Measurements from ENCODE around the gene RFTN2. TPM values are rescaled to one million over a fixed set of nuclear protein-coding genes. Genes with fewer than 3 reads are reported as not detected.
"Not testable (repeated sequence)": the region's sequence is repeated elsewhere in the genome, so short reads cannot be mapped to it uniquely, and the experiment has no call there.

The RFTN2 gene
- total and polyA plus RNA-seq, 4 donors, result 8.0 to 22.2 (median 13.2) TPM

- H3K4me3 ChIP-seq (ENCODE audit: low read length in 2 of 2), result peak overlapping the region in 1 of 2 donors; percentile 17
- ATAC-seq (ENCODE audit: low FRiP score) (no peak), DNase-seq (no peak)
- intact Hi-C loops (cut with DNase I), result loop anchor here in 1 of 2 donors (5.0 to 10.0 kb wide), 3 partner anchors 205 to 590 kb away; partner anchors contain the start of genes COQ10B and HSPE1
- H3K36me3 ChIP-seq (ENCODE audit: control insufficient read depth in 1 of 2, insufficient read depth in 2 of 2, low read length in 1 of 2), result no peaks in the 10 kb centered on the region
- H3K27me3 ChIP-seq (ENCODE audit: control insufficient read depth in 1 of 2, insufficient read depth in 2 of 2, low read length in 1 of 2), result no peaks in the 10 kb centered on the region
- H3K27ac ChIP-seq (ENCODE audit: low read depth in 1 of 2, low read length in 2 of 2), result no peak overlapping the region
- peaks cover 0 to 5% of the 10 kb centered on the region in 2 donors for H3K4me1 ChIP-seq (ENCODE audit: control insufficient read depth in 1 of 2, insufficient read depth in 2 of 2, low read length in 2 of 2)
- no peaks in the 10 kb centered on the region for H3K9me3 ChIP-seq (ENCODE audit: control insufficient read depth, low read length)
- 59 to 67% methylated on average over 5 of the region's 5 CpGs for WGBS, 2 donors
These were observed 31.4 kb upstream of the RFTN2 start for GRCh38 chr2:197706839-197707207.

GRCh38 chr2:197705912-197706838 lies 30.8 kb upstream of the RFTN2 start:
- ATAC-seq (ENCODE audit: low FRiP score), result peak; percentile 7
- H3K4me1 ChIP-seq (ENCODE audit: control insufficient read depth in 1 of 2, insufficient read depth in 2 of 2, low read length in 2 of 2), result peaks cover 0 to 5% of the 10 kb centered on the region in 2 donors
- H3K9me3 ChIP-seq (ENCODE audit: control insufficient read depth, low read length), result no peaks in the 10 kb centered on the region
- no peak overlapping the region for H3K27ac ChIP-seq (ENCODE audit: low read depth in 1 of 2, low read length in 2 of 2)
- WGBS, 2 donors, result 15 to 17% methylated on average over 38 of the region's 38 CpGs
- no peaks in the 10 kb centered on the region for H3K36me3 ChIP-seq (ENCODE audit: control insufficient read depth in 1 of 2, insufficient read depth in 2 of 2, low read length in 1 of 2)
- H3K4me3 ChIP-seq (ENCODE audit: low read length in 2 of 2), result peak overlapping the region; percentile 55 to 80
- intact Hi-C loops (cut with DNase I), result loop anchor here in 1 of 2 donors (5.0 to 10.0 kb wide), 3 partner anchors 204 to 591 kb away; partner anchors contain the start of genes COQ10B and HSPE1
- H3K27me3 ChIP-seq (ENCODE audit: control insufficient read depth in 1 of 2, insufficient read depth in 2 of 2, low read length in 1 of 2), result no peaks in the 10 kb centered on the region
- peak in 1 of 2 donors; percentile 42 for DNase-seq

GRCh38 chr2:197705121-197705911 lies 29.9 kb upstream of the RFTN2 start, which contains the start of gene MARS2:
TSS of gene MARS2 (plus strand) at chr2:197705369. CDS start at chr2:197705406, 37 bp downstream.
- ATAC-seq (ENCODE audit: low FRiP score) (peak; percentile 98), DNase-seq (peak; percentile 96 to 98)
- no peaks in the 10 kb centered on the region for H3K36me3 ChIP-seq (ENCODE audit: control insufficient read depth in 1 of 2, insufficient read depth in 2 of 2, low read length in 1 of 2)
- H3K4me3 ChIP-seq (ENCODE audit: low read length in 2 of 2), result peak within 1 kb of the TSS; percentile 72 to 80
- intact Hi-C loops (cut with DNase I), result loop anchor here in 1 of 2 donors (5.0 to 10.0 kb wide), 3 partner anchors 203 to 592 kb away; partner anchors contain the start of genes COQ10B and HSPE1
- 0% methylated on average over 85 to 86 of the region's 86 CpGs for WGBS, 2 donors
- H3K9me3 ChIP-seq (ENCODE audit: control insufficient read depth, low read length), result no peaks in the 10 kb centered on the region
- H3K4me1 ChIP-seq (ENCODE audit: control insufficient read depth in 1 of 2, insufficient read depth in 2 of 2, low read length in 2 of 2), result peaks cover 0 to 5% of the 10 kb centered on the region in 2 donors
- H3K27ac ChIP-seq (ENCODE audit: low read depth in 1 of 2, low read length in 2 of 2), result peak within 1 kb of the TSS; percentile 21 to 55
- no peaks in the 10 kb centered on the region for H3K27me3 ChIP-seq (ENCODE audit: control insufficient read depth in 1 of 2, insufficient read depth in 2 of 2, low read length in 1 of 2)

- H3K27me3 ChIP-seq (ENCODE audit: control insufficient read depth in 1 of 2, insufficient read depth in 2 of 2, low read length in 1 of 2), result no peaks in the 10 kb centered on the region
- H3K9me3 ChIP-seq (ENCODE audit: control insufficient read depth, low read length), result no peaks in the 10 kb centered on the region
- DNase-seq, result no peak
- peak; percentile 53 for ATAC-seq (ENCODE audit: low FRiP score)
- peak overlapping the region; percentile 70 to 72 for H3K4me3 ChIP-seq (ENCODE audit: low read length in 2 of 2)
- no peaks in the 10 kb centered on the region for H3K36me3 ChIP-seq (ENCODE audit: control insufficient read depth in 1 of 2, insufficient read depth in 2 of 2, low read length in 1 of 2)
- 0 to 1% methylated on average over 5 of the region's 5 CpGs for WGBS, 2 donors
- intact Hi-C loops (cut with DNase I), result loop anchor here in 1 of 2 donors (5.0 to 10.0 kb wide), 3 partner anchors 202 to 593 kb away; partner anchors contain the start of genes COQ10B and HSPE1
- peaks cover 0 to 5% of the 10 kb centered on the region in 2 donors for H3K4me1 ChIP-seq (ENCODE audit: control insufficient read depth in 1 of 2, insufficient read depth in 2 of 2, low read length in 2 of 2)
- H3K27ac ChIP-seq (ENCODE audit: low read depth in 1 of 2, low read length in 2 of 2), result peak overlapping the region; percentile 21 to 55
These were observed 29.2 kb upstream of the RFTN2 start for GRCh38 chr2:197704434-197705120.

GRCh38 chr2:197700960-197701359 lies 25.6 kb upstream of the RFTN2 start:
- intact Hi-C loops (cut with DNase I), result loop anchor here in 1 of 2 donors (10.0 kb wide), 1 partner anchor 246 kb away; the partner anchor contains the start of gene COQ10B
- H3K27me3 ChIP-seq (ENCODE audit: control insufficient read depth in 1 of 2, insufficient read depth in 2 of 2, low read length in 1 of 2), result no peaks in the 10 kb centered on the region
- H3K4me1 ChIP-seq (ENCODE audit: control insufficient read depth in 1 of 2, insufficient read depth in 2 of 2, low read length in 2 of 2), result no peaks in the 10 kb centered on the region
- 83 to 85% methylated on average over 3 of the region's 3 CpGs for WGBS, 2 donors
- no peak overlapping the region for H3K4me3 ChIP-seq (ENCODE audit: low read length in 2 of 2)
- H3K9me3 ChIP-seq (ENCODE audit: control insufficient read depth, low read length), result no peaks in the 10 kb centered on the region
- ATAC-seq (ENCODE audit: low FRiP score), result no peak
- no peaks in the 10 kb centered on the region for H3K36me3 ChIP-seq (ENCODE audit: control insufficient read depth in 1 of 2, insufficient read depth in 2 of 2, low read length in 1 of 2)
- H3K27ac ChIP-seq (ENCODE audit: low read depth in 1 of 2, low read length in 2 of 2), result no peak overlapping the region
- DNase-seq, result no peak

GRCh38 chr2:197699724-197700123 lies 24.3 kb upstream of the RFTN2 start:
- H3K9me3 ChIP-seq (ENCODE audit: control insufficient read depth, low read length); H3K4me1 ChIP-seq (ENCODE audit: control insufficient read depth in 1 of 2, insufficient read depth in 2 of 2, low read length in 2 of 2); H3K27ac ChIP-seq (ENCODE audit: low read depth in 1 of 2, low read length in 2 of 2); H3K4me3 ChIP-seq (ENCODE audit: low read length in 2 of 2); H3K27me3 ChIP-seq (ENCODE audit: control insufficient read depth in 1 of 2, insufficient read depth in 2 of 2, low read length in 1 of 2); DNase-seq; ATAC-seq (ENCODE audit: low FRiP score); H3K36me3 ChIP-seq (ENCODE audit: control insufficient read depth in 1 of 2, insufficient read depth in 2 of 2, low read length in 1 of 2): not testable (repeated sequence)
- intact Hi-C loops (cut with DNase I), result loop anchor here in 1 of 2 donors (10.0 kb wide), 1 partner anchor 245 kb away; the partner anchor contains the start of gene COQ10B

- H3K27me3 ChIP-seq (ENCODE audit: control insufficient read depth in 1 of 2, insufficient read depth in 2 of 2, low read length in 1 of 2); H3K4me3 ChIP-seq (ENCODE audit: low read length in 2 of 2); H3K36me3 ChIP-seq (ENCODE audit: control insufficient read depth in 1 of 2, insufficient read depth in 2 of 2, low read length in 1 of 2); ATAC-seq (ENCODE audit: low FRiP score); H3K4me1 ChIP-seq (ENCODE audit: control insufficient read depth in 1 of 2, insufficient read depth in 2 of 2, low read length in 2 of 2); H3K27ac ChIP-seq (ENCODE audit: low read depth in 1 of 2, low read length in 2 of 2); DNase-seq; intact Hi-C loops (cut with DNase I); H3K9me3 ChIP-seq (ENCODE audit: control insufficient read depth, low read length): not testable (repeated sequence)
- WGBS, 2 donors, result 92% methylated on average over 13 to 26 of the region's 29 CpGs
These were observed 21.2 kb upstream of the RFTN2 start for GRCh38 chr2:197696571-197696970.

GRCh38 chr2:197695971-197696370 lies 20.6 kb upstream of the RFTN2 start:
- WGBS, 2 donors, result 92 to 100% methylated on average over 10 to 22 of the region's 30 CpGs
- intact Hi-C loops (cut with DNase I); H3K36me3 ChIP-seq (ENCODE audit: control insufficient read depth in 1 of 2, insufficient read depth in 2 of 2, low read length in 1 of 2); DNase-seq; H3K4me1 ChIP-seq (ENCODE audit: control insufficient read depth in 1 of 2, insufficient read depth in 2 of 2, low read length in 2 of 2); H3K4me3 ChIP-seq (ENCODE audit: low read length in 2 of 2); H3K27ac ChIP-seq (ENCODE audit: low read depth in 1 of 2, low read length in 2 of 2); H3K9me3 ChIP-seq (ENCODE audit: control insufficient read depth, low read length); H3K27me3 ChIP-seq (ENCODE audit: control insufficient read depth in 1 of 2, insufficient read depth in 2 of 2, low read length in 1 of 2); ATAC-seq (ENCODE audit: low FRiP score): not testable (repeated sequence)
